CD14-positive monocyte (primary cell): ENCODE data around the gene WWTR1. TPM values are rescaled to one million over a fixed set of nuclear protein-coding genes. Genes with fewer than 3 reads are reported as not detected.

Experiments
- DNase-seq, 3 donors: peaks; one replicate each; pipeline ENCODE4 v3.0.0-alpha.2; 2011 to 2022
- H2AFZ ChIP-seq: 2 replicates; pipeline ENCODE4 v1.6.0; 2012; ENCODE audit warnings: mild to moderate bottlenecking, low read depth, low read length, inconsistent platforms; ENCODE audit not compliant: insufficient read depth, poor library complexity, severe bottlenecking
- H3K27ac ChIP-seq, 2 donors: 1 replicate in 1 of 2; 2 replicates in 1 of 2; pipeline ENCODE4 v1.5.1; 2012 to 2013; ENCODE audit warnings: low read length in 2 of 2, control low read depth in 1 of 2, inconsistent platforms in 1 of 2, low read depth in 1 of 2, mild to moderate bottlenecking in 1 of 2
- H3K27me3 ChIP-seq, 2 donors: one replicate each; pipeline versions ENCODE4 v1.6.0 to v1.6.1; 2011 to 2013; ENCODE audit warnings: low read length in 2 of 2; ENCODE audit not compliant: control insufficient read depth in 2 of 2, insufficient read depth in 2 of 2
- H3K36me3 ChIP-seq, 2 donors: replicated peaks in 1 of 2; 1 replicate in 1 of 2; 2 replicates in 1 of 2; pipeline versions ENCODE4 v1.5.1 to v1.6.1; 2012 to 2013; ENCODE audit warnings: low read length in 2 of 2, control low read depth in 1 of 2, inconsistent platforms in 1 of 2, mild to moderate bottlenecking in 1 of 2; ENCODE audit not compliant: insufficient read depth in 2 of 2, control insufficient read depth in 1 of 2
- H3K4me1 ChIP-seq, 2 donors: 1 replicate in 1 of 2; 2 replicates in 1 of 2; pipeline versions ENCODE4 v1.5.1 to v1.6.1; 2012 to 2013; ENCODE audit warnings: low read length in 2 of 2, control low read depth in 1 of 2, inconsistent platforms in 1 of 2, mild to moderate bottlenecking in 1 of 2, moderate library complexity in 1 of 2; ENCODE audit not compliant: insufficient read depth in 2 of 2, control insufficient read depth in 1 of 2
- H3K4me2 ChIP-seq: replicated peaks from 2 replicates; pipeline ENCODE3; 2012; ENCODE audit warnings: low read length, moderate library complexity, mild to moderate bottlenecking; ENCODE audit not compliant: poor library complexity, severe bottlenecking; ENCODE audit errors: extremely low read depth
- H3K4me3 ChIP-seq, 3 experiments: fragments of 200-600 bp in 1 of 3; sonication (generic) in 1 of 3; replicated peaks in 1 of 3; 1 replicate in 2 of 3; 2 replicates in 1 of 3; pipeline ENCODE4 v1.5.1; 2011 to 2013; ENCODE audit warnings: low read length in 3 of 3, mild to moderate bottlenecking in 3 of 3, control low read depth in 2 of 3, low read depth in 2 of 3, inconsistent platforms in 1 of 3, moderate library complexity in 1 of 3
- H3K79me2 ChIP-seq: 2 replicates; pipeline ENCODE4 v1.6.0; 2012; ENCODE audit warnings: mild to moderate bottlenecking, control low read depth, inconsistent platforms, low read length, moderate library complexity; ENCODE audit not compliant: insufficient read depth
- H3K9ac ChIP-seq: 2 replicates; pipeline ENCODE4 v1.6.0; 2017; ENCODE audit warnings: low read length, mild to moderate bottlenecking; ENCODE audit not compliant: insufficient read depth, poor library complexity, severe bottlenecking
- H3K9me3 ChIP-seq, 2 donors: replicated peaks in 1 of 2; 1 replicate in 1 of 2; 2 replicates in 1 of 2; pipeline versions ENCODE4 v1.5.1 to v1.6.1; 2012 to 2013; ENCODE audit warnings: low read length in 2 of 2, control low read depth in 1 of 2; ENCODE audit not compliant: control insufficient read depth in 1 of 2, insufficient read depth in 1 of 2
- H4K20me1 ChIP-seq: 2 replicates; pipeline ENCODE4 v1.6.0; 2012; ENCODE audit warnings: mild to moderate bottlenecking, low read length, control low read depth, moderate library complexity; ENCODE audit not compliant: insufficient read depth
- H3K27ac Mint-ChIP-seq, 7 donors: one replicate each; pipeline ENCODE4 v1.8.0; 2020; ENCODE audit warnings: mild to moderate bottlenecking in 7 of 7, mixed read lengths in 7 of 7, moderate library complexity in 6 of 7, inconsistent platforms in 2 of 7
- H3K27me3 Mint-ChIP-seq, 3 donors: one replicate each; pipeline ENCODE4 v1.8.0; 2021 to 2022; ENCODE audit warnings: low read depth in 3 of 3, mild to moderate bottlenecking in 3 of 3, mixed read lengths in 3 of 3, moderate library complexity in 3 of 3, inconsistent platforms in 1 of 3
- H3K36me3 Mint-ChIP-seq, 2 donors: one replicate each; pipeline ENCODE4 v1.8.0; 2020; ENCODE audit warnings: mixed read lengths in 2 of 2, inconsistent platforms in 1 of 2, mild to moderate bottlenecking in 1 of 2
- H3K4me1 Mint-ChIP-seq: one replicate; pipeline ENCODE4 v1.8.0; 2020; ENCODE audit warnings: mild to moderate bottlenecking, mixed read lengths
- H3K4me3 Mint-ChIP-seq, 2 donors: one replicate each; pipeline ENCODE4 v1.8.0; 2020; ENCODE audit warnings: mild to moderate bottlenecking in 2 of 2, mixed read lengths in 2 of 2, moderate library complexity in 1 of 2
- H3K9me3 Mint-ChIP-seq, 7 donors: one replicate each; pipeline ENCODE4 v1.8.0; 2020 to 2022; ENCODE audit warnings: mixed read lengths in 7 of 7, mild to moderate bottlenecking in 6 of 7, moderate library complexity in 6 of 7, inconsistent platforms in 2 of 7
- CTCF ChIP-seq: fragments of 200-600 bp; IDR thresholded peaks from one replicate; pipeline ENCODE4 v1.8.0; 2022; ENCODE audit warnings: antibody characterized with exemption, mild to moderate bottlenecking
- WGBS: methylation state at CpG from one replicate; pipeline ENCODE4 v1.1.5; 2013; ENCODE audit warnings: missing lambda C conversion rate; ENCODE audit not compliant: insufficient coverage; 5-methylcytosine and 5-hydroxymethylcytosine counted together
- intact Hi-C, 2 donors: fragments of 100-400 bp; cut with micrococcal nuclease; formaldehyde crosslinking; loops; one replicate each; pipeline versions ENCODE4 v1.15.0 to v1.15.1; 2023
- polyA plus RNA-seq, 3 donors: library from polyadenylated mRNA; depleted of rRNA in 1 of 3; unstranded in 2 of 3; stranded (reverse) in 1 of 3; fragments of 300-500 nt in 2 of 3; fragments of >200 nt in 1 of 3; fragmentation: Illumina TruSeq in 2 of 3; gene quantifications; 1 replicate in 2 of 3; 2 replicates in 1 of 3; pipeline ENCODE4 v1.2.3, GENCODE V29; 2012 to 2021

Gene WWTR1
- polyA plus RNA-seq, 3 donors = not detected

DNA sequence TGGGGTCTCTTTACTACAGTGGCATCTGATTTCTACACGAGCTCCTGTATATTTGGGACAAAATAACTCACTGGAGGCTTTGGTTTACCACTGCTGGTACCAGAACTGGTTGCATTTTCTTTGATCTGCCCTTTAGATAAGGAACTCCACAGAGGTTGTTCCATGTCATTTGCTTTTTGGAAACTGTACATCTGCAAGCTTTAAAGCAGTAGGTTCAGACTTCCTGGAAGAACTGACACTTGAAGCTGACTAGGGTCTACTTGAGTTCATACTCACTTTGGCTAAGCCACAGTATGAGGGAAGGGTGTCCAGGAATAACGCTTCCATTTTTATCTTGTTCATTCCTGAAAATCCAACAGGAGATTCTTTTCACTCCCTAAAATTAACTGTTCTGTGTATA lies 86.4 kb downstream of the WWTR1 start:
- no peak overlapping the region for H3K4me2 ChIP-seq
- peaks cover 5% of the 10 kb centered on the region for H3K4me1 Mint-ChIP-seq
- no peak overlapping the region for H3K9ac ChIP-seq
- intact Hi-C loops = no loop called here
- peaks cover 16 to 46% of the 10 kb centered on the region in 2 donors for H3K27me3 ChIP-seq
- no peak for TF ChIP-seq CTCF
- no peaks in the 10 kb centered on the region for H4K20me1 ChIP-seq
- H3K36me3 ChIP-seq = no peaks in the 10 kb centered on the region
- no peak overlapping the region for H2AFZ ChIP-seq
- no peak for DNase-seq
- H3K27ac ChIP-seq = no peak overlapping the region
- H3K4me3 Mint-ChIP-seq = peak overlapping the region in 1 of 2 donors; percentile 43
- H3K36me3 Mint-ChIP-seq = no peaks in the 10 kb centered on the region
- peaks cover 0 to 4% (median 0%) of the 10 kb centered on the region in 7 donors for H3K9me3 Mint-ChIP-seq
- H3K4me1 ChIP-seq = no peaks in the 10 kb centered on the region
- H3K79me2 ChIP-seq = no peaks in the 10 kb centered on the region
- no peak overlapping the region for H3K4me3 ChIP-seq
- H3K9me3 ChIP-seq = no peaks in the 10 kb centered on the region
- WGBS = no CpG with 5 or more reads among the region's 2 CpGs
- no peak overlapping the region for H3K27ac Mint-ChIP-seq
- H3K27me3 Mint-ChIP-seq = peaks cover 30 to 56% (median 52%) of the 10 kb centered on the region in 3 donors

DNA sequence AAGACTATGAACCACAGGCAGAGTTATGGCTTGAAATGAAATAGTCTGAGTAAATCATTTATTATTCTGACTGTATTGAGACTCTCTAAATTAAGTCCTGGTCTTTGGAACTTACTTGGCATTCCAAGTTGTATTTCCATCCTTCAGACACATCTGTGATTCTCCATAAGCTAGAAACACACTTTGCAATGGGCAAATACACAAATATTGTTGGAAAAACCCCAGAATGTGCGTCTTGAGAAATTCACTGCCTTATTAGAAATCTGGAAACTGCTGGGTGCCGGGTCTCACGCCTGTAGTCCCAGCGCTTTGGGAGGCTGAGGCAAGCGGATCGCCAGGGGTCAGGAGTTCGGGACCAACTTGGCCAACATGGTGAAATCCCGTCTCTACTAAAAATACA lies 87.8 kb downstream of the WWTR1 start:
- Mint-ChIP-seq H3K4me1 (no peaks in the 10 kb centered on the region), H3K9me3 (peaks cover 0 to 4% (median 0%) of the 10 kb centered on the region in 7 donors), H3K36me3 (no peaks in the 10 kb centered on the region), H3K27me3 (peaks cover 26 to 51% (median 43%) of the 10 kb centered on the region in 3 donors), H3K27ac (no peak overlapping the region), H3K4me3 (peak overlapping the region in 1 of 2 donors; percentile 51)
- H3K36me3 ChIP-seq = no peaks in the 10 kb centered on the region
- H3K9me3 ChIP-seq = no peaks in the 10 kb centered on the region
- H2AFZ ChIP-seq = no peak overlapping the region
- H3K27me3 ChIP-seq = peaks cover 16 to 34% of the 10 kb centered on the region in 2 donors
- TF ChIP-seq CTCF = no peak
- DNase-seq = no peak
- 89% methylated on average over 7 of the region's 8 CpGs for WGBS
- H3K4me1 ChIP-seq = no peaks in the 10 kb centered on the region
- no peaks in the 10 kb centered on the region for H4K20me1 ChIP-seq
- intact Hi-C loops = no loop called here
- H3K4me2 ChIP-seq = no peak overlapping the region
- H3K9ac ChIP-seq = no peak overlapping the region
- H3K79me2 ChIP-seq = no peaks in the 10 kb centered on the region
- no peak overlapping the region for H3K4me3 ChIP-seq
- H3K27ac ChIP-seq = no peak overlapping the region
